ENCODE results near the gene PIK3AP1. TPM values are rescaled to one million over a fixed set of nuclear protein-coding genes. Genes with fewer than 3 reads are reported as not detected.
"Not testable (repeated sequence)": the region's sequence is repeated elsewhere in the genome, so short reads cannot be mapped to it uniquely, and the experiment has no call there.

Gene PIK3AP1
- total RNA-seq, 1 donor from 2014 or later, result 4.2 TPM

DNA sequence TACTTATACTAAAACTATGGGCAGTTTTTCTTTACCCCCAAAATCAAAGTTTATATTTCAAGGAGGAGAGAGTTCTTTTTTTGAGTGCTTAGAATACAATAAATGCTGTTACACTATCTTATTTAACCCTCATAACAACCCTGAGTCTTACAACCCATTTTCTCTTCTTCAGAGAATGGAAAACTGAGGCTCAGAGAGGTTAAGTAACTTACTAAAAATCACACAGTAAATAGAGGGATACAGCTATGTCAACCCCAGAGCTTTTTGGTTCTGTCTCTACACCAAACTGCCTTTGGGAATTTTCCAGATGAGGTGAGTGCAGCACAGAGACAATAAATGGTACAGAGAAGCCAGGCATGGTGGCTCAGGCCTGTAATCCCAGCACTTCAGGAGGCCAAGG is 25.6 kb upstream of the PIK3AP1 start:
- H3K4me3 ChIP-seq (ENCODE audit: low read depth, low read length), result no peak overlapping the region
- DNase-seq (ENCODE audit: low read depth), result no peak
- TF ChIP-seq, protein P1, sequence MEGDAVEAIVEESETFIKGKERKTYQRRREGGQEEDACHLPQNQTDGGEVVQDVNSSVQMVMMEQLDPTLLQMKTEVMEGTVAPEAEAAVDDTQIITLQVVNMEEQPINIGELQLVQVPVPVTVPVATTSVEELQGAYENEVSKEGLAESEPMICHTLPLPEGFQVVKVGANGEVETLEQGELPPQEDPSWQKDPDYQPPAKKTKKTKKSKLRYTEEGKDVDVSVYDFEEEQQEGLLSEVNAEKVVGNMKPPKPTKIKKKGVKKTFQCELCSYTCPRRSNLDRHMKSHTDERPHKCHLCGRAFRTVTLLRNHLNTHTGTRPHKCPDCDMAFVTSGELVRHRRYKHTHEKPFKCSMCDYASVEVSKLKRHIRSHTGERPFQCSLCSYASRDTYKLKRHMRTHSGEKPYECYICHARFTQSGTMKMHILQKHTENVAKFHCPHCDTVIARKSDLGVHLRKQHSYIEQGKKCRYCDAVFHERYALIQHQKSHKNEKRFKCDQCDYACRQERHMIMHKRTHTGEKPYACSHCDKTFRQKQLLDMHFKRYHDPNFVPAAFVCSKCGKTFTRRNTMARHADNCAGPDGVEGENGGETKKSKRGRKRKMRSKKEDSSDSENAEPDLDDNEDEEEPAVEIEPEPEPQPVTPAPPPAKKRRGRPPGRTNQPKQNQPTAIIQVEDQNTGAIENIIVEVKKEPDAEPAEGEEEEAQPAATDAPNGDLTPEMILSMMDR (conservative IDR thresholded peaks at IDR 0.05; ENCODE audit: low read depth, low read length), result no peak

DNA sequence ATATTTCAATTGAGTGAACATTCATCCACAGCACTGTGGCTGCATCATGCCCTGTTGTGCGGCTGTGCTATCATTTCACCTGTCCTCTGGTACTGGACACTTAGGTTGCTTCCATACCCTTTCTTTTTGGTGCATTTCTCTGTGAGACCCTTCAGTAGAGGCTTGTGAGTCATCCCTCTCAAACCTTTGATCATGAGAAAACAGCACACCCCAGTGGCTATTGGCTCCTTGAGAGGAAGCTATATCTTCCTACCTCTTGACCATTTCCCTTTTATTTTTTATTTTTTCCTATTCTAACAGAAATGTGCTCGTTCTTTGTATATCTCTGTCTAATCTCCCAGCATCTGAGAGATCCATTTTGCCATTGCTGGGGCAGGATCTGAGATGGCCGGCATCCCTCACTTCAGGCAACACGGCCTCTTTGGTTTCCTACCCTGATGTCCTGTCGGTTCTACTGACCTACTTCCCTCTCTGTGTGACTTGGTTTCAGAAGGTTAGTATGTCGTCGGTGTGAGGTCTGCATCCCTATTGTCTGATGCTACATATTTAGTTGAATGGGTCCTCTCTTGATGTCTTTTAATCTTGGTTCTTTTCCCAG is 23.8 kb upstream of the PIK3AP1 start:
- no peak for DNase-seq (ENCODE audit: low read depth)
- H3K4me3 ChIP-seq (ENCODE audit: low read depth, low read length), result no peak overlapping the region
- TF ChIP-seq, protein P1 (conservative IDR thresholded peaks at IDR 0.05; ENCODE audit: low read depth, low read length), result peak; percentile 67

DNA sequence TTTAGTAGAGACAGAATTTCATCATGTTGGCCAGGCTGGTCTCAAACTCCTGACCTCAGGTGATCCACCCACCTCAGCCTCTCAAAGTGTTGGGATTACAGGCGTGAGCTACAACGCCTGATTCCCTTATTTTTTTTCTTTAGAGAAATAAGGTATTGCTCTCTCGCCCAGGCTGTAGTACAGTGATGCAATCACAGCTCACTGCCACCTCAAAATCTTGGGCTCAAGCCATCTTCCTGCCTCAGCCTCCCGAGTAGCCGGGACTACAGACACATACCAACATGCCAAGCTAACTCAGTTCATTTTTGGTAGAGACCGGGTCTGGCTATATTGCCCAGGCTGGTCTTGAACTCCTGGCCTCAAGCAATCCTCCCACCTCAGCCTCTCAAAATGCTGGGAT is 21.2 kb upstream of the PIK3AP1 start:
- not testable (repeated sequence) for DNase-seq (ENCODE audit: low read depth); H3K4me3 ChIP-seq (ENCODE audit: low read depth, low read length)

DNA sequence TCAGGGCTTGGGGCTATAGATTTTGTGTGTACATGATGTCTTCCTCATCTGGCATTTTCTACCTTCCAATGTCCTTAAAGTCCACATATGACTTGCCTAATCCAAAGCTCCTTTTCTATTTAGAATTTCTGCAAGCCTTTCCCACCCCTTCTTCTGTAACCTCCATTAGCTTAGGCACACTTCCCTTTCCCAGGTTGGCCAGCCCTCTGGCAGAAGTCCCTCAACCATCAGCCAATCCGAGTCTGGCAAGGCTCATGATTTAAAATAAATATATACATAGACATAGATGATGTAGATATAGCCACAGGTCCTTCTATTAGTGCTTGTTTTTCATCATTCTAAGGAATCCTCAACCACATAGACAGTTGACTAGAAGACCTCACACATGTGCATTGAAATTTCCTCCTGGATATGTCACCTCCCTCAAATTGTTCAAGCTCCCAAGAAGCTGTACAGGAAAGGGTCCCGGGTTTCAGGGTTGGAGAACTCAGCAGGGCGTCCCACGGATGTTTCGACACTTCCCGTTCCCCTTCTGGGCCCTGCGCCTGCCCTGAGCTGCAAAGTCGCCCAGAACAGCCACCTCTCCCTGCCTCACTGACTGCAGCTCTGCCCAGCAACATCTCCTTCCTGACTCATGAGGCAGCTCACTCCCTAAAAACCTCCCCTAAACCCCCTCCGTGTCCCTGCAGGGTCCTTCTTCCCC is 20.4 kb upstream of the PIK3AP1 start:
- no peak for DNase-seq (ENCODE audit: low read depth)
- TF ChIP-seq, protein P1 (conservative IDR thresholded peaks at IDR 0.05; ENCODE audit: low read depth, low read length), result no peak
- no peak overlapping the region for H3K4me3 ChIP-seq (ENCODE audit: low read depth, low read length)

DNA sequence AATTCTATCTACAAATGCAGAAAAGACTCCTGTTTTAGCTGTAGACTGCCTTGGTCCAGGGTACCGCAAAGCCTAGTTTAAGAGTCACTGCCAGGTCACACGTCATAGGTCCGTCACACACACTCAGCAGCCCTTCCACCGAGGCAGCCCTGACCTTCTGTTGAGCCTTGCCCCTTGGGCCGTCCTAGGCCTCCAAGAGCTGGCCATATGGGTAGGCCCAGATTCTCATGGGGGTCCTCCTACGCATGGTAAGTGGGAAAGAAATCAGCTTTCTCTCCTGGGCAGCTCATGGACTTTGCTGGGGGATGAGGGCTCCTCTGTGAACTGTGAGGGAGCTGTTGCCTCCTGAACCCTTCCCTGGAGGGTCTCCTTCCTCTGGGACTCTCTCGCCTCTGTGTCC is 19.8 kb upstream of the PIK3AP1 start:
- TF ChIP-seq, protein P1 (conservative IDR thresholded peaks at IDR 0.05; ENCODE audit: low read depth, low read length), result no peak
- no peak overlapping the region for H3K4me3 ChIP-seq (ENCODE audit: low read depth, low read length)
- DNase-seq (ENCODE audit: low read depth), result no peak

DNA sequence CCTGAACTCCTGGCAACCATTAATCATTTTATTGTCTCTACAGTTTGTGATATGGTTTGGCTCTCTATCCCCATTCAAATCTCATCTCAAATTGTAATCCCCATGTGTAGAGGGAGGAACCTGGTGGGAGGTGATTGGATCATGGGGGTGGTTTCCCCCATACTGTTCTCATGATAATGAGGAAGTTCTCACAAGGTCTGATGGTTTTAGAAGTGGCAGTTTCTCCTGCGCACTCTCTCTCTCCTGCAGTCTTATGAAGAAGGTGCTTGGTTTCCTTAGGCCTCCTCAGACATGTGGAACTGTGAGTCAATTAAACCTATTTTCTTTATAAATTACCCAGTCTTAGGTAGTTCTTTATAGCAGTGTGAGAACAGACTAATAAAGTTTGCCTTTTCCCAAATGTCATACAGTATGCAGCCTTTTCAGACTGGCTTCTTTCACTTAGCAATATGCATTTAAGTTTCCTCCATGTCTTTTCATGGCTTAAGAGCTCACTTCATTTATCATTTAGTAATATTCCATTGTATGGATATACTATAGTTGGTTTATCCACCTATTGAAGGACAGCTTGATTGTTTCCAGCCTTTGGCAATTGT is 17.1 kb upstream of the PIK3AP1 start:
- H3K4me3 ChIP-seq (ENCODE audit: low read depth, low read length); DNase-seq (ENCODE audit: low read depth): not testable (repeated sequence)

DNA sequence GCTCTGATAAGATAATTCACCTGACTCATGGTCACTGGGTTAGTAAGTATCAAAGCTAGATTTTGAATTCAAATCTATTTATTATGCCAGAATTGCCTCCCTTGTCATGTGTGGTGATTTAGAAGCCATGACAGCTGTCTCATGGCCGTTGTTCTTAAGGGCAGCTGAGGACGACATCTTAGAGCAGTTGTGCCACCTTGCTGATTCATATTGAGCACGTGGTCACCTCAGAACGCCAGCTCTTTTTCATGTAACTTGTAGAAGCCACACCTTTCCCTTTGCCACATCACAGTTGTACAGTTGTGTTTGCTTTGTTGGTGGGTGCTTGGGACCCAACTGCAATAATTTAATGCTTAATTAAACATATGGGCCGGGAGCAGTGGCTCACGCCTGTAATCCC is 4.3 kb upstream of the PIK3AP1 start:
- DNase-seq (ENCODE audit: low read depth), result no peak
- no peak overlapping the region for H3K4me3 ChIP-seq (ENCODE audit: low read depth, low read length)
- TF ChIP-seq, protein P1 (conservative IDR thresholded peaks at IDR 0.05; ENCODE audit: low read depth, low read length), result no peak

DNA sequence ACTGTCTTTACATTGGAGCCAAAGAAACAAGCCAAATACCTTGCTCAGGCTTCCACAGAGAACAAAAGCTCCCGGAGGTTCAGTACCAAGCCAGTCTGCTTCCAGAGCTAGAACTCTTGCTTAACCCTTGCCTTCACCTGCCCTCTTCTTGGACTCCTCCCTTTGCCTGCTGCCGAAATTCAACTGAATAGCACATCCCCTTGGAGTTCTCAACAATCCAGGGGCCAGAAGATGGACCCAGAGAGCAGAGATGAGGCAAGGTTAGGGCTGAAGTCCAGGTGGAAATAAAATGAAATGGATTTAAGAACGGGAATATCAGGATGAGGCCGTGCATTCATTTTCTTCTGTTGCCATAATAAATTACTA is 876 bp upstream of the PIK3AP1 start:
- H3K4me3 ChIP-seq (ENCODE audit: low read depth, low read length), result peak overlapping the region; percentile 75
- TF ChIP-seq, protein P1 (conservative IDR thresholded peaks at IDR 0.05; ENCODE audit: low read depth, low read length), result peak; percentile 22
- no peak for DNase-seq (ENCODE audit: low read depth)

All from epithelial cell of proximal tubule (primary cell).